Common myeloid progenitor, CD34-positive (primary cell): ENCODE measurements around the gene ANP32B.
"Not testable (repeated sequence)": the region's sequence is repeated elsewhere in the genome, so short reads cannot be mapped to it uniquely, and the experiment has no call there.

Experiments used
- CTCF ChIA-PET: fragments of 350-600 bp; sonication (Branson Sonifier 250); formaldehyde crosslinking; loops from one replicate; lab custom pipeline; 2021; ENCODE audit warnings: antibody characterized with exemption; lab: Charles Lee
- POLR2A ChIA-PET: fragments of 350-600 bp; sonication (Branson Sonifier 250); formaldehyde crosslinking; loops from one replicate; lab custom pipeline; 2021; ENCODE audit warnings: antibody characterized with exemption; lab: Charles Lee
- DNase-seq, 3 donors: peaks; one replicate each; pipeline versions ENCODE4 v3.0.0 to v3.0.0-alpha.2; 2013
- H3K27ac ChIP-seq, 2 experiments: 1 replicate in 1 of 2; 2 replicates in 1 of 2; pipeline ENCODE4 v1.7.0; 2013; ENCODE audit warnings: inconsistent platforms in 2 of 2, low read length in 2 of 2, mild to moderate bottlenecking in 2 of 2, low read depth in 1 of 2, moderate library complexity in 1 of 2; ENCODE audit not compliant: severe bottlenecking in 2 of 2, insufficient read depth in 1 of 2, poor library complexity in 1 of 2
- H3K27me3 ChIP-seq, 5 experiments: replicated peaks in 2 of 5; 1 replicate in 3 of 5; 2 replicates in 2 of 5; pipeline versions ENCODE4 v1.6.1 to v1.7.0; 2013; ENCODE audit warnings: low read length in 4 of 5, mild to moderate bottlenecking in 2 of 5, moderate library complexity in 2 of 5, inconsistent platforms in 1 of 5; ENCODE audit not compliant: insufficient read depth in 5 of 5, control insufficient read depth in 4 of 5
- H3K36me3 ChIP-seq, 4 experiments: 1 replicate in 2 of 4; 2 replicates in 2 of 4; pipeline versions ENCODE4 v1.6.1 to v1.7.0; 2013; ENCODE audit warnings: low read length in 3 of 4, control low read depth in 1 of 4, mild to moderate bottlenecking in 1 of 4; ENCODE audit not compliant: control insufficient read depth in 4 of 4, insufficient read depth in 4 of 4
- H3K4me1 ChIP-seq, 4 experiments: 1 replicate in 3 of 4; 2 replicates in 1 of 4; pipeline versions ENCODE4 v1.6.1 to v1.7.1; 2013; ENCODE audit warnings: low read length in 3 of 4, mild to moderate bottlenecking in 3 of 4, control low read depth in 1 of 4, inconsistent platforms in 1 of 4, moderate library complexity in 1 of 4; ENCODE audit not compliant: control insufficient read depth in 4 of 4, insufficient read depth in 4 of 4; ENCODE audit errors: control extremely low read depth in 1 of 4
- H3K4me3 ChIP-seq, 7 experiments: 1 replicate in 4 of 7; 2 replicates in 3 of 7; pipeline versions ENCODE4 v1.5.1 to v1.7.0; 2013; ENCODE audit warnings: mild to moderate bottlenecking in 7 of 7, low read length in 6 of 7, moderate library complexity in 6 of 7, inconsistent platforms in 2 of 7, low read depth in 2 of 7, control low read depth in 1 of 7; ENCODE audit not compliant: insufficient read depth in 4 of 7, control insufficient read depth in 1 of 7; ENCODE audit errors: extremely low read depth in 1 of 7
- H3K9me3 ChIP-seq, 5 experiments: 1 replicate in 4 of 5; 2 replicates in 1 of 5; pipeline versions ENCODE4 v1.6.1 to v1.7.1; 2013; ENCODE audit warnings: low read length in 4 of 5, mild to moderate bottlenecking in 2 of 5, inconsistent platforms in 1 of 5, low read depth in 1 of 5, moderate library complexity in 1 of 5; ENCODE audit not compliant: control insufficient read depth in 4 of 5, insufficient read depth in 2 of 5; ENCODE audit errors: control extremely low read depth in 1 of 5
- WGBS: methylation state at CpG from one replicate; pipeline ENCODE4 v1.1.5; 2013; ENCODE audit not compliant: insufficient coverage; 5-methylcytosine and 5-hydroxymethylcytosine counted together

ANP32B gene

GRCh38 chr9:97950873-97951272 is 32.3 kb upstream of the ANP32B start:
- POLR2A ChIA-PET, H3K36me3 ChIP-seq, H3K27me3 ChIP-seq, H3K27ac ChIP-seq, H3K9me3 ChIP-seq, H3K4me3 ChIP-seq, DNase-seq: not testable (repeated sequence)
- H3K4me1 ChIP-seq, result peaks cover 0 to 15% (median 8%) of the 10 kb centered on the region in 4 experiments
- CTCF ChIA-PET, result interaction anchor here (1.6 to 8.8 kb wide), 5 partner anchors 10 to 28 kb away, joined by 5 to 103 read pairs (median 6); partner anchors contain the start of genes HEMGN and TRMO
- WGBS, result no CpG with 5 or more reads among the region's 5 CpGs

GRCh38 chr9:97954550-97954989 is 28.6 kb upstream of the ANP32B start:
- DNase-seq, result peak; percentile 74 to 77 (median 76)
- peaks cover 0 to 5% (median 4%) of the 10 kb centered on the region in 5 experiments for H3K9me3 ChIP-seq
- POLR2A ChIA-PET, result interaction anchor here (0.5 kb wide), 1 partner anchor 119 kb away, joined by 3 read pairs; no protein-coding TSS in a partner anchor
- H3K4me1 ChIP-seq, result peaks cover 0 to 21% (median 13%) of the 10 kb centered on the region in 4 experiments
- H3K4me3 ChIP-seq, result no peak overlapping the region
- peak overlapping the region in 1 of 2 experiments; percentile 6 for H3K27ac ChIP-seq
- H3K36me3 ChIP-seq, result no peaks in the 10 kb centered on the region
- CTCF ChIA-PET, result interaction anchor here (1.0 to 8.8 kb wide), 19 partner anchors 9 to 83 kb away, joined by 3 to 103 read pairs (median 5); partner anchors contain the start of genes ANP32B, HEMGN and TRMO
- H3K27me3 ChIP-seq, result no peaks in the 10 kb centered on the region

GRCh38 chr9:97956331-97956730 is 26.8 kb upstream of the ANP32B start:
- Histone ChIP-seq H3K4me3 (no peak overlapping the region), H3K4me1 (peaks cover 0 to 26% (median 13%) of the 10 kb centered on the region in 4 experiments), H3K9me3 (no peaks in the 10 kb centered on the region), H3K27ac (no peak overlapping the region), H3K36me3 (no peaks in the 10 kb centered on the region), H3K27me3 (no peaks in the 10 kb centered on the region)
- CTCF ChIA-PET, result interaction anchor here (0.8 to 8.8 kb wide), 9 partner anchors 10 to 89 kb away, joined by 3 to 103 read pairs (median 4); partner anchors contain the start of genes HEMGN and TRMO
- POLR2A ChIA-PET, result interaction anchor here (0.6 kb wide), 1 partner anchor 69 kb away, joined by 3 read pairs; no protein-coding TSS in a partner anchor
- DNase-seq, result no peak

GRCh38 chr9:97958812-97959511 is 24.2 kb upstream of the ANP32B start:
- Histone ChIP-seq H3K4me1 (peaks cover 0 to 26% (median 13%) of the 10 kb centered on the region in 4 experiments), H3K9me3 (no peaks in the 10 kb centered on the region), H3K36me3 (no peaks in the 10 kb centered on the region), H3K27me3 (no peaks in the 10 kb centered on the region), H3K4me3 (no peak overlapping the region), H3K27ac (peak overlapping the region in 1 of 2 experiments; percentile 1)
- ChIA-PET POLR2A (interaction anchor here (0.7 to 1.5 kb wide), 2 partner anchors 17 to 24 kb away, joined by 3 to 4 read pairs; partner anchors contain the start of gene ANP32B), CTCF (interaction anchor here (0.8 to 8.2 kb wide), 13 partner anchors 8 to 71 kb away, joined by 3 to 64 read pairs (median 6); partner anchors contain the start of gene ANP32B)
- WGBS, result 88% methylated on average over 4 of the region's 5 CpGs
- peak in 2 of 3 donors; percentile 41 to 44 for DNase-seq

- Histone ChIP-seq H3K27ac (peak overlapping the region in 1 of 2 experiments; percentile 8), H3K9me3 (no peaks in the 10 kb centered on the region), H3K36me3 (no peaks in the 10 kb centered on the region), H3K4me1 (peaks cover 0 to 21% (median 10%) of the 10 kb centered on the region in 4 experiments), H3K27me3 (no peaks in the 10 kb centered on the region), H3K4me3 (no peak overlapping the region)
- POLR2A ChIA-PET, result interaction anchor here (0.7 to 1.5 kb wide), 2 partner anchors 17 to 23 kb away, joined by 3 to 4 read pairs; partner anchors contain the start of gene ANP32B
- CTCF ChIA-PET, result interaction anchor here (0.8 to 8.2 kb wide), 11 partner anchors 7 to 70 kb away, joined by 3 to 64 read pairs (median 7); partner anchors contain the start of gene ANP32B
- DNase-seq, result no peak
These were observed 23.6 kb upstream of the ANP32B start for GRCh38 chr9:97959585-97959984.

- H3K27me3 ChIP-seq, H3K4me3 ChIP-seq, H3K27ac ChIP-seq, DNase-seq, H3K9me3 ChIP-seq, POLR2A ChIA-PET, H3K36me3 ChIP-seq: not testable (repeated sequence)
- CTCF ChIA-PET, result interaction anchor here (1.4 to 8.2 kb wide), 4 partner anchors 8 to 39 kb away, joined by 3 to 64 read pairs (median 10); partner anchors contain the start of gene ANP32B
- H3K4me1 ChIP-seq, result peaks cover 0 to 15% (median 9%) of the 10 kb centered on the region in 4 experiments
- WGBS, result 95% methylated on average over 6 of the region's 9 CpGs
These were observed 22.3 kb upstream of the ANP32B start for GRCh38 chr9:97960678-97961328.
